Memory B cell (primary cell): ENCODE measurements around the gene LIM2.
"Not testable (repeated sequence)": the region's sequence is repeated elsewhere in the genome, so short reads cannot be mapped to it uniquely, and the experiment has no call there.

Experiments
- ATAC-seq: fragments of 150-1000 bp; cut with Tn5 transposase; 2 replicates; pipeline ENCODE4 v1.10.0; 2021; ENCODE audit warnings: low read depth, mild to moderate bottlenecking, moderate library complexity
- DNase-seq, 2 donors: peaks; one replicate each; pipeline ENCODE4 v3.0.0; 2022; ENCODE audit warnings: low spot score in 2 of 2
- H3K27ac Mint-ChIP-seq: one replicate; pipeline ENCODE4 v1.8.0; 2022; ENCODE audit warnings: mild to moderate bottlenecking, moderate library complexity, mixed read lengths
- H3K27me3 Mint-ChIP-seq: one replicate; pipeline ENCODE4 v1.8.0; 2022; ENCODE audit warnings: mixed read lengths
- H3K36me3 Mint-ChIP-seq: one replicate; pipeline ENCODE4 v1.8.0; 2022; ENCODE audit warnings: mild to moderate bottlenecking, mixed read lengths
- H3K4me1 Mint-ChIP-seq: one replicate; pipeline ENCODE4 v1.8.0; 2022; ENCODE audit warnings: mixed read lengths
- H3K4me3 Mint-ChIP-seq: one replicate; pipeline ENCODE4 v1.8.0; 2022; ENCODE audit warnings: mild to moderate bottlenecking, moderate library complexity, mixed read lengths
- H3K9me3 Mint-ChIP-seq: one replicate; pipeline ENCODE4 v1.8.0; 2022; ENCODE audit warnings: mixed read lengths

The LIM2 gene

DNA sequence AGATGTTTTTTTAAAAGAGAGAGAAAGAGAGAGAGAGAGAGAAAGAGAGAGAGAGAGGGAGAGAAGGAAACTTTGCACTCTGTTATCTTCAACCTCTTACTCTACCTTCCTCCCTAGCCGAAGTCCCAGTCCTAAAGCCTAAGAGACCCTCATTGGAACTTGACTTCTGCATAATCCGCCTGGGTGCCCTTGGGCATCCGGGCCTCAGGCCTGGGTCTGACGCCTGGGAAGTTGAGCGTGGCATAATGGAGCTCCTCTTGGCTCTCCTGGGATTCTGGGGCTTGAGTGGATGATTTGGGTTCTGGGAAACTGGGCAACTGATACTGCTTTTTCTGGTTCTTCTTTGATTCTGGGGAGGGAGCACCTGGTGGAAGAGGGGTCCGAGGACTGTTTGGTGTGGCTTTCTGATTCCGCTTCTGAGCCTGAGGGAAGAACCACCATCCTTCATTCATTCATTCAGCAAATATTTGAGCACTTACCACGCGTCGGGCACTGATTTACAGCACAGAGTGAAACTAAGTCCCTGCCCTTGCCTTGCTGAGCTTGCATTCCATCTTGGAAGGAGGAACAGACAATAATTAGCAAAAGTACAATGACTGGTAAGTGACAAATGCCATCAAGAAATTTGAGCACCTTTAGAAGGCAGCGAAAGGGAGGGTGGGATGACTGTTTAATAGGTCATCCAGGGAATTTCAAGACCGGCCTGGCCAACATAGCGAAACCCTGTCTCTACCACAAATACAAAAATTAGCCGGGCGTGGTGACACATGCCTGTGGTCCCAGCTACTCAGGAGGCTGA is 23.4 kb upstream of the LIM2 start:
- DNase-seq: no peak
- peaks cover 24% of the 10 kb centered on the region for H3K4me1 Mint-ChIP-seq
- no peaks in the 10 kb centered on the region for H3K27me3 Mint-ChIP-seq
- no peak overlapping the region for H3K27ac Mint-ChIP-seq
- no peaks in the 10 kb centered on the region for H3K9me3 Mint-ChIP-seq
- no peak for ATAC-seq
- no peak overlapping the region for H3K4me3 Mint-ChIP-seq
- H3K36me3 Mint-ChIP-seq: peaks cover 24% of the 10 kb centered on the region

- DNase-seq: peak in 1 of 2 donors; percentile 42
- no peaks in the 10 kb centered on the region for H3K27me3 Mint-ChIP-seq
- H3K9me3 Mint-ChIP-seq: no peaks in the 10 kb centered on the region
- H3K4me3 Mint-ChIP-seq: no peak overlapping the region
- H3K27ac Mint-ChIP-seq: peak overlapping the region; percentile 16
- peaks cover 17% of the 10 kb centered on the region for H3K4me1 Mint-ChIP-seq
- peak; percentile 88 for ATAC-seq
- H3K36me3 Mint-ChIP-seq: peaks cover 9% of the 10 kb centered on the region
These were observed 19.8 kb upstream of the LIM2 start for GRCh38 chr19:51407511-51408131.

DNA sequence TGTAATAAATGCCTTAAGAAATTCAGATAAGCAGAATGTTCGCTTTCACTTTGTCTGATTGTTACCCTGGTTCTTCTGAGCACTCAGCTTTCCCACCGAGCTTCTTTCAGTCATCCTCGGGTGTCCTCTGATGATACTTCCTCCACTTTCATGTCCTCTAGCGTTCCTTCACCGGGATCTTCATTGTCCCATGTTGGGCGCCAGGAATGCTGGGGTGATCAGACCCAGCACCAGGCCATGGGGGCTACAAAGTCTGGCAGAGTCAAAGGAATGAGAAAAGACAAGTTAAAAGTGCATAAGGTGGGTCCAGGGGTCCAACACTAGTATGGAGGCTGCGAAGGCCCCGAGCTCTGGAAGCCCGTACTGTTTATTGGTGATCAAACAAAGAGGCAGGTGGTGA is 14.3 kb upstream of the LIM2 start:
- Mint-ChIP-seq H3K36me3 (peaks cover 4% of the 10 kb centered on the region), H3K9me3 (peaks cover 6% of the 10 kb centered on the region), H3K4me1 (peaks cover 3% of the 10 kb centered on the region), H3K27ac (no peak overlapping the region), H3K27me3 (no peaks in the 10 kb centered on the region), H3K4me3 (no peak overlapping the region)
- ATAC-seq: no peak
- DNase-seq: no peak

DNA sequence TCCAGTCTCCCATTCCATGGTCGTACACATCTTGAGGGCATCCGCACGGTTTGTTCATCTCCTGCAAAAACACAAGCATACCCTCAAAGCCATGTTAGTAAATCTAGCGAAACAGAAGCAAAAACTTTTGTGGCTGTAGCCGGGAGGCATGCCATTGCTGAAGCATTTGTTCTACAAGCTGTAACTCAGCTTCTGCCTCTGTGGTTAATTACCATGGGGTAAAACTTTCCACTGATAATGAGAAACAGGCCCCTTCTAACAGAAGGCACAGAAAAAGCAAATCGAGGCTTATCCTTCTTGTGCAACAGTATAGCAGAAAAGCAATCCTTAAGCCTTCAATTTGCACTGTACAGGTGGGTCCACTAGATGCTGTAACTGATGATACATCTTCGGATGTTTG is 12.2 kb upstream of the LIM2 start:
- not testable (repeated sequence) for H3K36me3 Mint-ChIP-seq, H3K9me3 Mint-ChIP-seq, DNase-seq, H3K4me3 Mint-ChIP-seq, H3K4me1 Mint-ChIP-seq, H3K27ac Mint-ChIP-seq, H3K27me3 Mint-ChIP-seq, ATAC-seq

DNA sequence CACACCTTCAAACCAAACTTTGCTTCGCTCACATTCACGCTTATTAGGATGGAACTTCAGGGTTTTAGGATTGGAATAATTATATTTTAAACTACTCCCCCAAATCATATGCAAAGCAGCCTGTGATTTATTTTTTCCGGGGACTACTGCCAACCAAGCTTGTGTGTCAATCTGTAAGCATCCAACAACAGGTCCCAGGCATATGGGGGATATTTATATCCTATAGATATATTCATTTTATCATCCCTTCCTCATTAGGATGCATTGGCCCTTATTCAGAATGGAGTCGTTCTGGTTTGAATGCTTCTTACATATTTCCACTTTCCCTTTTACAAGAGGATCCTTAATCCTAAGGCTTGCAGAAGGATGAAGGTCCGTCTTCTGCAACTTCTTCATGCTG is 11.5 kb upstream of the LIM2 start:
- Mint-ChIP-seq H3K9me3 (peaks cover 6% of the 10 kb centered on the region), H3K4me1 (peaks cover 8% of the 10 kb centered on the region), H3K36me3 (peaks cover 4% of the 10 kb centered on the region), H3K4me3 (no peak overlapping the region), H3K27me3 (no peaks in the 10 kb centered on the region), H3K27ac (no peak overlapping the region)
- ATAC-seq: no peak
- no peak for DNase-seq

- Mint-ChIP-seq H3K4me1 (peaks cover 12% of the 10 kb centered on the region), H3K4me3 (no peak overlapping the region), H3K27me3 (no peaks in the 10 kb centered on the region), H3K27ac (no peak overlapping the region), H3K9me3 (peaks cover 6% of the 10 kb centered on the region), H3K36me3 (peaks cover 4% of the 10 kb centered on the region)
- ATAC-seq (no peak), DNase-seq (peak in 1 of 2 donors; percentile 38)
These were observed 10.4 kb upstream of the LIM2 start for GRCh38 chr19:51398096-51398704.

DNA sequence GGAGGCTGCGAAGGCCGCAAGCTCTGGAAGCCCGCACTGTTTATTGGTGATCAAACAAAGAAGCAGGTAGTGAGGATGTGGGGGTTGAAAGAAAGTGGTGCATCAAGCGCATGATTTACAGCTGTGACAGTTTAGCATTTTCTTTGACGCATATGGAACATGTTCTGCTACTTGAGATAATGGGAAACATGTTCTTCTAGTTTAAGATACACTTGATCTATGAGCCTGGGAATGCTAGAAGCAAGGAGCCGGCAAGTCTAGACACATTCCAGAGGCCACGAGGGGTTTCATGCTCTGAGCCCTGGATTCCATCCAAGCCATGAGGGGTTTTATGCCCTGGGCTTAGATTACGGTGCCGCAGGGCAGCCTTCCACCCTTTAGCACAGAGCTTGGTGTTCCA is 9.7 kb upstream of the LIM2 start:
- not testable (repeated sequence) for H3K4me3 Mint-ChIP-seq, H3K27ac Mint-ChIP-seq, H3K36me3 Mint-ChIP-seq

GRCh38 chr19:51396175-51396574 is 8.4 kb upstream of the LIM2 start:
- H3K27ac Mint-ChIP-seq: no peak overlapping the region
- DNase-seq (no peak), ATAC-seq (no peak)
- H3K4me3 Mint-ChIP-seq: no peak overlapping the region
- peaks cover 12% of the 10 kb centered on the region for H3K4me1 Mint-ChIP-seq
- no peaks in the 10 kb centered on the region for H3K36me3 Mint-ChIP-seq
- no peaks in the 10 kb centered on the region for H3K9me3 Mint-ChIP-seq
- H3K27me3 Mint-ChIP-seq: no peaks in the 10 kb centered on the region

More for the DNA sequence above, 9.7 kb upstream of the LIM2 start:
- not testable (repeated sequence) for H3K9me3 Mint-ChIP-seq, ATAC-seq, DNase-seq, H3K27me3 Mint-ChIP-seq
- H3K4me1 Mint-ChIP-seq: peaks cover 12% of the 10 kb centered on the region

DNA sequence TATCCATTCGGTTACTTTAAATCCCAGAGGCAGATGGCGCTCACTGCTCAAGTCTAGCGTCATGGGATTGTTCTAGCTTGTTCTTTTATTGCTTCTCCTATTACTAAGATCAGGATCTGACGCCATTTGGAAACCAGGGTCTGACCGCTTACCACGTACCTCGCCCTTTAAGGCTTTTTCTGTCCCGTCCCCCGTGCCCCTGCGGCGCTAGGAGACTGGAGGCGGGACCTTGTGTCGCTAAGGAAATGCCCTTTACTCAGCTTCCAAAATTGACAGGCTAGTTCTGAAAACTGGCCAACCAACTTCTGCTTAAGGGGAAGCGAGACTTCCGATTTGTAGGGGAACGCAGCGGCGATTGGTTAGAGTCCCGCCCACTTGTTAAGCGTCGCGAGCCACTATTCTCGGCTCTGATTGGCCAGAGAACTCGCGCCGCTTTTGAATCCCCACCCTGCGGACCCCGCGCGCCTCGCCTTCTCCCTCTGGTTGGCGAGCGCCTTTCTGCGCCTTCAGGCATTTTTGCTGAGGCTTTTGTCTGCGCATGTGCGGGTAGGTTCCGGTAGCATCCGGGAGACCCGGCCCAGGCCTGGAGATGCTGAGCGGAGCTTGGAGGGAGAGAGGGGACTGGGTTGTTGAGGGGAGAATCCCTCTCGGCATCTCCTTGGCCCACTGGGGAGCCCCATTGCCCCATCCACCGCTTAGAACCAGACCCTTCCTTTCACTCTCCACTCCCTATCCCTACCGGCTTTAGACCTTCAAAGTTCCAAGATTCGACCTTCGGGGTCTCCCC is 6.5 kb upstream of the LIM2 start:
- DNase-seq (peak; percentile 75 to 84), ATAC-seq (peak; percentile 81)
- Mint-ChIP-seq H3K27me3 (peaks cover 2% of the 10 kb centered on the region), H3K9me3 (no peaks in the 10 kb centered on the region), H3K4me1 (peaks cover 15% of the 10 kb centered on the region), H3K36me3 (no peaks in the 10 kb centered on the region), H3K4me3 (peak overlapping the region; percentile 92), H3K27ac (peak overlapping the region; percentile 43)

DNA sequence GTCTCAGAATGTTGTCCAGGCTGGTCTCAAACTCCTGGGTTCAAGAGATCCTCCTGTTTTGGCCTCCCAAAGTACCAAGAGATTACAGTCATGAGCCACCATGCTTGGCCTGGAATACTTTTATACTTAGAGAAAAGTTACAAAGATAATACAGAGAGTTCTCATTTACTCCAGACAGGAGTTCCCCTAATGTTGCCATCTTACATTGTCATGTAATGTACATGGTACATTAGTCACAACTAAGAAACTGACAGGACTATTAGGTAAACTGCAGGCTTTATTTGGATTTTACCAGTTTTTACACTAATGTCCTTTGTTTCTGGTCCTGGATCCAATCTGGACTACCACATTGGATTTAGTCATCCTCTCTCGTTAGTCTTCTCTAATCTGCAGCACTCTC is 4.9 kb upstream of the LIM2 start:
- Mint-ChIP-seq H3K4me1 (peaks cover 15% of the 10 kb centered on the region), H3K4me3 (no peak overlapping the region), H3K27me3 (peaks cover 2% of the 10 kb centered on the region), H3K27ac (no peak overlapping the region), H3K36me3 (no peaks in the 10 kb centered on the region), H3K9me3 (no peaks in the 10 kb centered on the region)
- ATAC-seq (no peak), DNase-seq (no peak)

DNA sequence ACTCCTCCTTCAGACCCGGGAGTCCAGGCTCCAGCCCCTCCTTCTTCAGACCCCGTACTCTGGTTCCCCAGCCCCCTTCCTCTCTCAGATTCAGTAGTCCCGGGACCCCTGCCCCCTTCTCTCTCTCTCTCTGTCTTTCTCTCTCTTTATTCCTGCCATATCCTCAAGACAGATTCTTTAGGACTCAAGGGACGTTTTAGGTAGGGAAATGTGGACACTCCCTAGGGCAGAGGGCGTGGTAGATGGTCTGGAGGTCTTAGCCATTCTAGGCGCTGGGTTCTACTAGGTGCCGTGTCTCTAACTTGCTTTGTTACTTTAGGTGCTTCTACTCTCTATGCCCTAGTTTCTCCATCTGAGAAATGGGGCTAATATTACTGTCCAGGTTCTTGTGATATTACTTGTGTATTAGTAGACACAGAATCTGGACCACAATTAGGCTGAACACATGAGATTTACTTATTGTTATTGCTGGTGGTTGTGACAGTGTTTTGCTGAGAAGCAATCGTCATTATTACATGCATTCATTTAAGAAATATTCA is 3.4 kb upstream of the LIM2 start:
- no peak overlapping the region for H3K27ac Mint-ChIP-seq
- no peaks in the 10 kb centered on the region for H3K9me3 Mint-ChIP-seq

DNA sequence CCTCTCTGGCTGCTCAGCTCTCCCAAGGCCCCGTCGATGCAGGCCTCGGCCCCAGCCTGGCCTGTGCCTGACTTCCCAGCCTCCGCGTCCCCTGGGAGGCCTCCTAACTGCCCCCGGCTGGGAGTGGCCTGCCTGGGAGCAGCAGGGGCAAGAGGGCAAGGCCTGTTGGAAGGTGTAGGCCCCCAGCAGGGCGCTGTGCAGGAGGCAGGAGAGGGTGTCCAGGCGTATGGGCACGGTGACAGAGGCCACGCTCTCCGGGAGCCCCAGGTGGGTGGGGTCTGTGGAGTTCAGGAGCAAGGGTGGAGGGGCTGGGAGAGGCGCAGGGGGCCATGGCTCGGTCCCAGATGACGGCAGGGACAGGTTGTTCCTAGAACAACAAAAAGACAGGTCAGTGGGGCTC is 1.4 kb upstream of the LIM2 start:
- Mint-ChIP-seq H3K27ac (no peak overlapping the region), H3K4me1 (peaks cover 8% of the 10 kb centered on the region), H3K27me3 (peaks cover 2% of the 10 kb centered on the region), H3K4me3 (no peak overlapping the region), H3K9me3 (no peaks in the 10 kb centered on the region), H3K36me3 (no peaks in the 10 kb centered on the region)
- DNase-seq: no peak
- no peak for ATAC-seq

More for the DNA sequence above, 3.4 kb upstream of the LIM2 start:
- Mint-ChIP-seq H3K36me3 (no peaks in the 10 kb centered on the region), H3K27me3 (peaks cover 2% of the 10 kb centered on the region), H3K4me3 (no peak overlapping the region), H3K4me1 (peaks cover 15% of the 10 kb centered on the region)
- DNase-seq (no peak), ATAC-seq (no peak)

- Mint-ChIP-seq H3K27me3 (peaks cover 2% of the 10 kb centered on the region), H3K27ac (no peak overlapping the region), H3K36me3 (no peaks in the 10 kb centered on the region), H3K9me3 (no peaks in the 10 kb centered on the region), H3K4me3 (no peak overlapping the region), H3K4me1 (peaks cover 3% of the 10 kb centered on the region)
- ATAC-seq: no peak
- DNase-seq: no peak
These were observed 773 bp downstream of the LIM2 start for GRCh38 chr19:51386882-51387520.
